Astrocyte of the spinal cord (primary cell): Measurements from ENCODE around the gene LRP1-AS.

Source experiments
- DNase-seq: peaks from one replicate; pipeline ENCODE4 v3.0.0; 2011; ENCODE audit warnings: low read depth, low spot score
- H3K4me3 ChIP-seq: 2 replicates; pipeline ENCODE4 v1.5.1; 2011; ENCODE audit warnings: low read depth, mild to moderate bottlenecking, low read length, moderate library complexity
- in situ Hi-C: cut with HindIII; loops from 2 replicates; pipeline ENCODE4 v1.10.0; 2017; ENCODE audit warnings: low sequenced_read_pairs
- TF ChIP-seq, protein P1 (sequence below): IDR thresholded peaks from 2 replicates; pipeline ENCODE4 v1.5.1; 2012; ENCODE audit warnings: low read depth, mild to moderate bottlenecking, low read length, inconsistent platforms

The LRP1-AS gene

DNA sequence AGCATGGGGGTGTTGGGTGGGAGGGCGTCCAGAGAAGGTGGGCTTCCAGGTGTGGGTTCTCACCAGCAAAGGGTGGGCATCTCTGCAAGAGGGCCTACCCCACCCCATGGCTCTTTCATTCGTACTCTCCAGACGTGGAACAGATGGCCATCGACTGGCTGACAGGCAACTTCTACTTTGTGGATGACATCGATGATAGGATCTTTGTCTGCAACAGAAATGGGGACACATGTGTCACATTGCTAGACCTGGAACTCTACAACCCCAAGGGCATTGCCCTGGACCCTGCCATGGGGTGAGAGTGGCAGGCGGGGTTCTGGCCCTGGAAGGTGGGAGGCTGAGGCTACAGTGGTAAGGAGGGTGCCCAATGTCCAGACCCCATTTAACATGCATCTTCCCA is 6.7 kb upstream of the LRP1-AS start:
- TF ChIP-seq, protein P1, sequence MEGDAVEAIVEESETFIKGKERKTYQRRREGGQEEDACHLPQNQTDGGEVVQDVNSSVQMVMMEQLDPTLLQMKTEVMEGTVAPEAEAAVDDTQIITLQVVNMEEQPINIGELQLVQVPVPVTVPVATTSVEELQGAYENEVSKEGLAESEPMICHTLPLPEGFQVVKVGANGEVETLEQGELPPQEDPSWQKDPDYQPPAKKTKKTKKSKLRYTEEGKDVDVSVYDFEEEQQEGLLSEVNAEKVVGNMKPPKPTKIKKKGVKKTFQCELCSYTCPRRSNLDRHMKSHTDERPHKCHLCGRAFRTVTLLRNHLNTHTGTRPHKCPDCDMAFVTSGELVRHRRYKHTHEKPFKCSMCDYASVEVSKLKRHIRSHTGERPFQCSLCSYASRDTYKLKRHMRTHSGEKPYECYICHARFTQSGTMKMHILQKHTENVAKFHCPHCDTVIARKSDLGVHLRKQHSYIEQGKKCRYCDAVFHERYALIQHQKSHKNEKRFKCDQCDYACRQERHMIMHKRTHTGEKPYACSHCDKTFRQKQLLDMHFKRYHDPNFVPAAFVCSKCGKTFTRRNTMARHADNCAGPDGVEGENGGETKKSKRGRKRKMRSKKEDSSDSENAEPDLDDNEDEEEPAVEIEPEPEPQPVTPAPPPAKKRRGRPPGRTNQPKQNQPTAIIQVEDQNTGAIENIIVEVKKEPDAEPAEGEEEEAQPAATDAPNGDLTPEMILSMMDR: no peak
- no peak overlapping the region for H3K4me3 ChIP-seq
- in situ Hi-C loops: no loop called here
- DNase-seq: no peak

DNA sequence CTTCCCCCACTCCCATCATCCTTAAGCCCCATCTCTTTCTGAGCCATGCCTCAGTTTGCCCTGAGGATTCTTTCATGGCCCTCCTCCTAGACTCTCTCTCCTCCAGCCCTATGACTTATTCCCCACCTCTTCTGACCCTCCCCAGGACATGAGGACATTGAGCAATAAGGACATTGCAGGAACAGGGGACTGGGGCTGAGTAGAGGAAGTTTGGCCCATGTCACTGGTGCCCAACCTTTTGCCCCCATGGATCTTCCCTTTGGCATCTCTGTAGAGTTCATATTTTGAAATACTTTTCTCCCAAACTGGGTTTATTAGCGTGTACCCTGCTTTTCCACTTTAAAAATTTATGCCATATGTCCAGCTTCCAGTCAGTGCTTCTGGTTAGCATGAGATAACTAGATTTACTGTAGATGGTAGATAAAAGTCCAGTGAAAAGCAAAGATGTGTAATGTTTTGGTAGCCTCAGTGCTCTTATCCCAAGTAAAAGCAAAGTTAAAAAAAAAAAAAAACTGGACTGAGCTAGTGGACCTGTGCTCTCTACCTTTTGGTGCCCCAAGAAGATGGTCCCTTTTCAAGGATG is 6.1 kb upstream of the LRP1-AS start:
- DNase-seq: no peak
- in situ Hi-C loops: no loop called here

DNA sequence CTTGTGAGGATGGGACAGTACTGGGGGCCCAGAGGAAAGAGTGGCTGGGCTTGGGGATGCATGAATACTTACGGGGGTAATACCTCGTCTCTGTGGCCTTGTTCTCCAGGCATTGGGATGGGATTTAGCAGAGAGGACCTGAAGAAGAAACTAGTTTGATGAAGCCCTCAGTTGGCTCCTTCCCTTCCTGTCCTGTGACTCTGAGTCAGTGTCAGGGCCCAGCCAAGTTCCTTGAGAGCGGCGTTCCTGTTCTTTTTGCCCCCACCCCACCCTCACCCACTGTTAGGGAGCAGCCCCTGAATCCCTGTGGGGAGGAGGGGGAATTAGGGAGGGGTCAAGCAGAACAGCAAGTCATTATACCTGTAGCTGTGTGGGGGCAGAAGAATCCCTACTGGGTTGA is 5.2 kb upstream of the LRP1-AS start:
- no peak overlapping the region for H3K4me3 ChIP-seq
- in situ Hi-C loops: no loop called here
- DNase-seq: peak; percentile 58
- TF ChIP-seq, protein P1: no peak

More for the DNA sequence above, 6.1 kb upstream of the LRP1-AS start:
- H3K4me3 ChIP-seq: no peak overlapping the region
- TF ChIP-seq, protein P1: no peak

DNA sequence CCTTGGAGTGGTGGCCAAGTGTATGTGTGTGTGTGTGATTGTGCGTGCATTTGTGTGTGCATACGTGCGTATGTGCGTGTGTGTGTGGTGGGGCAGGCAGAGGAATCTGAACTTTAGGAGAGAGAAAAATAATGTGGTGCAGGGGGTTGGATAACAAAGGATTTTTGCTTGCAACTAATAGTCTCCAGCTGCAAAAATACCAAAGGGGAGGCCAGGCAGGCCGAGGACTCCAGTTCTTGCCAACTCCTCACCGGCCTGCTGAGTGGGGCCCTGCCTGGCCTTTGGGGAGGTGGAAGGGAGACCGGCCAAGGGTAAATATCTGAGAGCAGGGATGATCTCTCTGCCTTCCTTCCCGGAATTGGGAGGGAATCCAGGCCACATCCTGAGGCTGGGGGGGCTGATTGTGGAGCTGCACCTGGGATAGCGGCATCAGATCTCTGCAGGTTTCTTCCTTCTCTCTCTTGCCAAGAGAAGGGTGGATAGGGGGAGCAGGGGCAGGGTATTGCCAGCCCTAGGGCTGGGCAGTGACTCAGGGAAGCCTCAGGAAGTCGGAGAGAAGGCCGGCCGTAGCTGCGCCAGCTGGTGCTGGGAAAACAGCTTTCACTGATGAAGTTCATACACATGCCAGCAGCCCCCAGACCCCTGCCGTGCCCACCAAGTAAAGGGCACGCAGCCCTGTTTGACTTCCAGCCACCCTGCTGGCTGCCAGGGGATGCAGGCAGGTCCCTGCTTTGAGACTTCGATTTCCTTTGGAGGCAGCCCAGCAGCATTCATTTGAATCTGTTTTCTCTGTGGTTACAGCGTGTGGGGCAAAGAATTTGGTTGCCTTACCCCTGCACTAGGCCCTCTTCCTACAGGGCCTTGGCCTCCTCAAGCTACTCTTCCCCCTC is 4.6 kb upstream of the LRP1-AS start:
- H3K4me3 ChIP-seq: no peak overlapping the region
- TF ChIP-seq, protein P1: no peak
- in situ Hi-C loops: no loop called here
- DNase-seq: peak; percentile 91

DNA sequence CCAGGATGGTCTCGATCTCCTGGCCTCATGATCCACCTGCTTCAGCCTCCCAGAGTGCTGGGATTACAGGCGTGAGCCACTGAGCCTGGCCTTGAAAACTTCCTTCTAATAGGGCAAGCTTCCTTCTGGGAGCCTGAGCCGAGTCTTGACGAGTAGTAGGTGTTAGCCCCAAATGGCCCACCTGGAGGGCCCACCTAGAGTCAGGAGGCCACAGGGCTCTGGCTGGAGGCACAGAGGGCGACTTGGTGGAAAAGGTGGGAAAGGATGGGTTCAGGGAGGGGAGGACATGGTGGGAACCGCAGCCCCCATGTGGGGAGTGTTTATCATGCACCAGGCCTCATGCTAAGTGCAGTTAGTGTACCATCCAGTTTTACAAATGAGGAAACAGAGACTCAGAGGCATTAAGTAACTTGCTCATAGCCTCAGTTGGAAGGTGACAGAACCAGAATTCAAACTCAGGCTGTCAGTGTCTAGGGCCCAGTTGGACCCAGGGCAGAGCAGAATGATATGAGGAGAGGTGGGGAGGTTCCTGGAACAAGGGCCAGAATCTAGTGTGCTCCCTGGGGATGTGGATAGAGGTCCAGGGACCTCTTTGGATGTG is 3.1 kb upstream of the LRP1-AS start:
- TF ChIP-seq, protein P1: no peak
- H3K4me3 ChIP-seq: no peak overlapping the region
- no peak for DNase-seq
- in situ Hi-C loops: no loop called here

DNA sequence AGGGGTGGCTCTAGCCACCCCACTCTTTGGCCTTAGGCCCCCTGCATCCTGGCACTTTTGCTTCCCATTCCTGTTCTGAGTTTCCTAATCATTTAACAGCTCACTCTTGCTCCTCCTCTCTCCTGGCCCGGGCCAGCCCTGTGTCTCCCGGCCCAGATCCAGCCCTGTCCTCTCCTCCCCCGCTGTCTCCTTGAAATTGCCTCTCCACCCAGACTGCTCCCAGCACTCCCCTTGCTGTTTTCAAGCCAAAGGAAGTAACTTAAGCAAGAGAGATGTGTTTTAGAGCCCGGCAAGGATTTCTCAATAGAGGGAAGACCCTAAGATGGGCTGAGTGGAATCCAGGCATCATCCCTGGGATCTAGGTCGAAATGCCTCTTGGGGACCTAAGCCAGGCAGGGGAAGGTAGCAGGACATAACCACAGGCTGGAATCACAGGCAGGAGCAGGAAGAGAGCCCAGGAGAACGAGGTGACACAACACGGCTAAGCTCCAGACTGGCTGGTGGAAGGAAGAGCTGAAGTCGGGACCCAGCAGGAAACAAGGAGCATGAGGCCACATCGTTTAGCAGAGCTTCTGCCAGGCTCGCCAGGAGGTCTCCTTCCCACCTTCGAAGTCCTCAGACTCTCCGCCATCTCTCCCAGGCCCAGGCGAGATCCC is 2.0 kb upstream of the LRP1-AS start:
- TF ChIP-seq, protein P1: no peak
- no peak for DNase-seq
- no peak overlapping the region for H3K4me3 ChIP-seq
- in situ Hi-C loops: no loop called here
